Gastrocnemius medialis (tissue), 4 donors: ENCODE results near the gene GFRA1.

Experiments
- CTCF ChIP-seq, 5 experiments: fragments of 450-650 bp in 3 of 5; fragments of 200-600 bp in 2 of 5; sonication (generic) in 2 of 5; IDR thresholded peaks in 4 of 5; conservative IDR thresholded peaks in 1 of 5; 1 replicate in 4 of 5; 2 replicates in 1 of 5; pipeline ENCODE4 v1.5.1; 2016 to 2019; ENCODE audit warnings: antibody characterized with exemption in 5 of 5, mild to moderate bottlenecking in 3 of 5, moderate library complexity in 3 of 5
- POLR2A ChIP-seq, 2 donors: fragments of 450-650 bp; IDR thresholded peaks; one replicate each; pipeline ENCODE4 v1.6.1; 2017; ENCODE audit warnings: antibody characterized with exemption in 2 of 2, mild to moderate bottlenecking in 2 of 2, moderate library complexity in 2 of 2

GRCh38 chr10:116041948-116042347, 231.1 kb downstream of the GFRA1 start:
- no peak for TF ChIP-seq POLR2A (IDR thresholded peaks at IDR 0.05)
- no peak for TF ChIP-seq CTCF (IDR thresholded peaks at IDR 0.05 in 4 of 5, conservative IDR thresholded peaks at IDR 0.05 in 1 of 5)
